AG04450 (cell line): Measurements from ENCODE around the gene TROAP. TPM values are rescaled to one million over a fixed set of nuclear protein-coding genes. Genes with fewer than 3 reads are reported as not detected.
"Not testable (repeated sequence)": the region's sequence is repeated elsewhere in the genome, so short reads cannot be mapped to it uniquely, and the experiment has no call there.

ENCODE experiments used
- CTCF ChIA-PET: fragments of 300-600, 350-600 bp; formaldehyde crosslinking; extraction: SDS; loops from one replicate; lab custom pipeline; 2022; ENCODE audit warnings: antibody characterized with exemption, inconsistent platforms; lab: Charles Lee
- POLR2A ChIA-PET: fragments of 350-600 bp; formaldehyde crosslinking; extraction: SDS; loops from one replicate; lab custom pipeline; 2021; ENCODE audit warnings: antibody characterized with exemption, inconsistent platforms; lab: Yijun Ruan, JAX
- DNase-seq: peaks from one replicate; pipeline ENCODE4 v3.0.0-alpha.2; 2011; ENCODE audit warnings: low read depth, low spot score
- H3K27ac ChIP-seq: one replicate; pipeline ENCODE4 v1.5.1; 2012; ENCODE audit warnings: low read depth, low read length, control low read depth
- H3K27me3 ChIP-seq: one replicate; pipeline ENCODE4 v1.6.0; 2012; ENCODE audit warnings: low read length; ENCODE audit not compliant: control insufficient read depth, insufficient read depth
- H3K4me3 ChIP-seq: 2 replicates; pipeline ENCODE4 v1.5.1; 2011; ENCODE audit warnings: mild to moderate bottlenecking, low read depth, low read length, control low read depth
- H3K9me3 ChIP-seq: 2 replicates; pipeline ENCODE4 v1.5.1; 2012; ENCODE audit warnings: low read length; ENCODE audit not compliant: control insufficient read depth, insufficient read depth
- CTCF ChIP-seq: IDR thresholded peaks from 2 replicates; pipeline ENCODE4 v1.5.1; 2011; ENCODE audit warnings: low read depth, low read length, control low read depth, inconsistent platforms
- polyA plus RNA-seq: library from polyadenylated mRNA; depleted of rRNA; stranded (reverse); fragments of >200 nt; gene quantifications from 2 replicates; pipeline ENCODE4 v1.2.3, GENCODE V29; 2011

Gene TROAP
- polyA plus RNA-seq, 1 experiment = 7.6 TPM

DNA sequence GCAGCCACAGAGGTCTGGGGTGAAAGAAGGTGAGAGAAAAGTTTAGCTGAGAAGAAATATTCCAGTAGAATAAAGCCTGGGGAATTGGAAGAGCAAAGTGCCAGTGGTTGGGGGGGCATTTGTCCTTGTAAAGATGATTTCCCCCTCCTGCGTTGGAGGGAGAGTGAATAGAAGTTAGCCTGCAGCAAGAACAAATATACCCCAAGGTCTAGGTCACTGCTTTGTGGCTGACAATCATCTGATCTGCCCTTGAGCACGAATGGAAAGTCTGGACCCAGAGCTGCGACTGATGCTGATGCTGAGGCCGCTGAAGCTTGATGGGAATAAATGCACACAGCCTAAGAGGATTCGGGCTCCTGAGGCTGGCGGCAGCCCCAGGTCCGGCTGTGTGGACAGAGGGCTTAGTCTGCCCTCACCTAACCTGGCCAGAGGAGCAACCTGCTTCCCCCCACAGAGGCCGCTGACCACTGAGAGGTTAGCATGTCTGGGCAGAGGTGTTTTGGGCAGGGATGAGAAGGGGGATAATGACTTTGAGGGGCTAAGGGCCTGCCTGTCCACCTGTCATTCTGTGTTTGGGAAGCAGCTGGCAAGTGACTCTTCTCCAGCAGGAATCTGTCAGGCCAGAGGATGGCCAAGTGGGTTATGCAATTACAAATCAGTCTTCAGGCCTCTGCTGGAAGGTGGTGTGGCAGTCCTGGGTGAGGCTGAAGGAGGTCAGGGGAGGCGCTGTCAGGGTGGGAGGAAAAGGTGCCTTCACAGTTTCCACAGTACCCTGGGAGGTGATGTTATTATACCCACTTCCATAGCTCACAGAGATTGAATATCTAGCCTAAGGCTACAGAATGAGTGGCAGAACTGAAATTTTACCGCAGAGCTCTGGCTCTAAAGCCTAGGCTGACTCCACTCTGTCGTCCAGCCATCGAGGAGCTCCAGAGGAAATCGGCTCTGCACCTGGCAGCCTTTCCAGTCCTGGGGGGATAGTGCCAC, 46.5 kb upstream of the TROAP start:
- Histone ChIP-seq H3K27me3 (no peaks in the 10 kb centered on the region), H3K27ac (no peak overlapping the region), H3K9me3 (no peaks in the 10 kb centered on the region), H3K4me3 (no peak overlapping the region)
- ChIA-PET POLR2A (interaction anchor here (0.6 to 1.4 kb wide), 4 partner anchors 8 to 253 kb away, joined by 3 to 4 read pairs (median 3); no protein-coding TSS in a partner anchor), CTCF (interaction anchor here (1.2 to 2.1 kb wide), 3 partner anchors 12 to 81 kb away, joined by 3 to 8 read pairs (median 6); no protein-coding TSS in a partner anchor)
- no peak for DNase-seq
- TF ChIP-seq CTCF = no peak

DNA sequence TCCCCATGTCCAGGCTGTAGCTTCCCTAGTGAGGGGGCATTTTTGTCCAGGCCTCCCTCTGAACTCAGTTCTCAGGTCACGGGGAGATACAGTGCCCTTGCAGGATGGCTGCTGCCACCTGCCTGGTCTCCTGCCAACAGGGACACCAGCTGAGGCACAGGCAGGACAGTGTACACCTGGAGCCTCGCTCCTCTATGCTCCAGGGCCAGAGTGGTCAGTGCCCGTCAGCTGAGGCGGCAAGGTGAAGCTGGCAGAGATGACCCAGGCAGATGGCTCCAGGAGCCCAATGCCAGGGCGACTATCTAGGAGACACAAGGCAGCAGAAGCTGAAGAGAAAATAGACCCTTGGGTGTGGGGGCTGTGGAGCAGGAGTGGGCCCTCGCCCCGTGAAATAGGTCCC, 45.6 kb upstream of the TROAP start:
- ChIA-PET CTCF (interaction anchor here (1.8 to 2.1 kb wide), 2 partner anchors 12 to 80 kb away, joined by 6 to 8 read pairs; no protein-coding TSS in a partner anchor), POLR2A (interaction anchor here (0.6 to 1.4 kb wide), 3 partner anchors 12 to 44 kb away, joined by 3 to 4 read pairs (median 4); no protein-coding TSS in a partner anchor)
- Histone ChIP-seq H3K9me3 (no peaks in the 10 kb centered on the region), H3K27ac (no peak overlapping the region), H3K27me3 (no peaks in the 10 kb centered on the region), H3K4me3 (no peak overlapping the region)
- TF ChIP-seq CTCF = no peak
- no peak for DNase-seq

DNA sequence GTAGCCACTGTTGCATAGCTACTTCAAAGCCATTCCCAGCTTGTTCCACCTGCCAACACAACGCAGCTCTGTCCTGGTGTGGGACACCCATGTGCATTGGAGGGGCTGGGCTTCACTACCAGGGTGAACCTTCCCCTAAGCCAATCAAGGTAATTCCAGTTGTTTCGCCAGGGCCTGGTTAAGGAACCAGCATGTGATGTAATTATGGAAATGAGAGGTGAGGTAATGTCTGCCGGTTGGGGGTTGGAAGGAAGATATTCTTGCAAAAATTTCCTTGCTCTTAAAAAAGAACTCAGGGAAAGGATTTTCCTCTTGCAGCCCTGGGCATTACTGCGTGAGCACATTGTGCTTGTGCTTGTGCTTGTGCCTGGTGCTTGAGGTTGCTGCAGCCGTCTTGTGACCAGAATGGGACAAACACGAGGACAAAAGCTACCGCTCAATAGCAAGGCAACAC, 43.3 kb upstream of the TROAP start:
- CTCF ChIA-PET = interaction anchor here (1.0 kb wide), 2 partner anchors 10 to 79 kb away, joined by 3 to 4 read pairs; no protein-coding TSS in a partner anchor
- no peak for DNase-seq
- H3K9me3 ChIP-seq = no peaks in the 10 kb centered on the region
- no peak for TF ChIP-seq CTCF
- H3K27ac ChIP-seq = no peak overlapping the region
- H3K27me3 ChIP-seq = peaks cover 3% of the 10 kb centered on the region
- POLR2A ChIA-PET = interaction anchor here (0.7 kb wide), 1 partner anchor 148 kb away, joined by 3 read pairs; the partner anchor contains the start of gene TUBA1B
- no peak overlapping the region for H3K4me3 ChIP-seq

GRCh38 chr12:49280545-49280944, 42.5 kb upstream of the TROAP start:
- POLR2A ChIA-PET, H3K4me3 ChIP-seq, H3K9me3 ChIP-seq, H3K27me3 ChIP-seq, DNase-seq, H3K27ac ChIP-seq: not testable (repeated sequence)
- CTCF ChIA-PET = interaction anchor here (0.7 kb wide), 1 partner anchor 9 kb away, joined by 3 read pairs; no protein-coding TSS in a partner anchor

DNA sequence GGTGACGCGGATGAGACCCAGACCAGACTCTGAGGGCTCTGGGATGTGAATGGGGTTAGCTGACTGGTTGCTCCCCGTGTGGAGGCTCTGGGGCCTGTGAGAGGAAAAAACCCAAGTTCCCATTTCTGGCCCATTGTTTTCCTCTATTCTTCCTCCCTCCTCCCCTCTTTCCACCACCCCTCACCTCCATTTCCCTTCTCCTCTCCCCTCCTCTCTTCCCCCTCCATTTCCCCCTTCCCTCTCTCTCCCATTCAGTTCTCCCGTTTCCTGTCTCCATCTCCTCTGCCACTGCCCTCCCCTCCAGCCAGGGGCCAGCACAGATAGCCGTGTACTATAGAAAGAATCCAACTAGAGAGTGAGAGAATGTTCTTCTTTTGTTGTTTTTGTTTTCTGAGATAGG, 40.8 kb upstream of the TROAP start:
- CTCF ChIA-PET = interaction anchor here (1.3 kb wide), 1 partner anchor 65 kb away, joined by 4 read pairs; no protein-coding TSS in a partner anchor
- no peak for TF ChIP-seq CTCF
- no peak for DNase-seq
- Histone ChIP-seq H3K27ac (no peak overlapping the region), H3K27me3 (peaks cover 7% of the 10 kb centered on the region), H3K9me3 (no peaks in the 10 kb centered on the region), H3K4me3 (no peak overlapping the region)
- POLR2A ChIA-PET = interaction anchor here (0.6 to 0.7 kb wide), 3 partner anchors 17 to 750 kb away, joined by 3 to 6 read pairs (median 3); partner anchors contain the start of gene TUBA1C

DNA sequence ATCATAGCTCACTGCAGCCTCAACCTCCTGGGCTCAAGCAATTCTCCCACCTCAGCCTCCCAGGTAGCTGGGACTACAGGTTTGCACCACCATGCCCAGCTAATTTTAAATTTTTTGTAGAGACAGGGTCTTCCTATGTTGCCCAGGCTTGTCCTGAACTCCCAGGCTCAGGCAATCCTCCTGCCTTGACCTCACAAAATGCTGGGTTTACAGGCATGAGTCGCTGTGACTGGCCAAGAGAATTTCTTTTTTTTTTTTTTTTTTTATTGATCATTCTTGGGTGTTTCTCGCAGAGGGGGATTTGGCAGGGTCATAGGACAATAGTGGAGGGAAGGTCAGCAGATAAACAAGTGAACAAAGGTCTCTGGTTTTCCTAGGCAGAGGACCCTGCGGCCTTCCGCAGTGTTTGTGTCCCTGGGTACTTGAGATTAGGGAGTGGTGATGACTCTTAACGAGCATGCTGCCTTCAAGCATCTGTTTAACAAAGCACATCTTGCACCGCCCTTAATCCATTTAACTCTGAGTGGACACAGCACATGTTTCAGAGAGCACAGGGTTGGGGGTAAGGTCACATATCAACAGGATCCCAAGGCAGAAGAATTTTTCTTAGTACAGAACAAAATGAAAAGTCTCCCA, 40.2 kb upstream of the TROAP start:
- DNase-seq, H3K9me3 ChIP-seq, H3K27ac ChIP-seq, H3K4me3 ChIP-seq: not testable (repeated sequence)
- ChIA-PET CTCF (interaction anchor here (1.3 kb wide), 1 partner anchor 65 kb away, joined by 4 read pairs; no protein-coding TSS in a partner anchor), POLR2A (interaction anchor here (0.6 to 0.7 kb wide), 3 partner anchors 17 to 749 kb away, joined by 3 to 6 read pairs (median 3); partner anchors contain the start of gene TUBA1C)
- H3K27me3 ChIP-seq = peaks cover 10% of the 10 kb centered on the region
